Activated CD4-positive, alpha-beta T cell treated with anti-CD3 and anti-CD28 coated beads for 36 hours (primary cell): ENCODE measurements around the gene CTSZ. TPM values are rescaled to one million over a fixed set of nuclear protein-coding genes. Genes with fewer than 3 reads are reported as not detected.
A peak's percentile ranks its signal among the peaks of the same experiment; 100 is the strongest.

Source experiments
- ATAC-seq: fragments of 200-7000 bp; cut with Tn5 transposase; one replicate; pipeline ENCODE4 v1.10.0; 2021; ENCODE audit warnings: mild to moderate bottlenecking, moderate library complexity
- CTCF ChIA-PET: fragments of 350-600 bp; sonication (Branson Sonifier 250); formaldehyde crosslinking; loops from one replicate; lab custom pipeline; 2021; ENCODE audit warnings: antibody characterized with exemption; lab: Charles Lee
- POLR2A ChIA-PET: fragments of 350-600 bp; sonication (Branson Sonifier 250); formaldehyde crosslinking; loops from one replicate; lab custom pipeline; 2021; ENCODE audit warnings: antibody characterized with exemption, inconsistent platforms; lab: Charles Lee
- DNase-seq: peaks from one replicate; pipeline ENCODE4 v3.0.0-alpha.2; 2020
- H3K27ac Mint-ChIP-seq: one replicate; pipeline ENCODE4 v1.8.0; 2021; ENCODE audit warnings: mixed read lengths
- H3K27me3 Mint-ChIP-seq: one replicate; pipeline ENCODE4 v1.8.0; 2021; ENCODE audit warnings: mixed read lengths
- H3K36me3 Mint-ChIP-seq: one replicate; pipeline ENCODE4 v1.8.0; 2021; ENCODE audit warnings: low read depth, mixed read lengths
- H3K4me1 Mint-ChIP-seq: one replicate; pipeline ENCODE4 v1.8.0; 2021; ENCODE audit warnings: mixed read lengths
- H3K4me3 Mint-ChIP-seq: one replicate; pipeline ENCODE4 v1.8.0; 2021; ENCODE audit warnings: mild to moderate bottlenecking, moderate library complexity, mixed read lengths
- H3K9me3 Mint-ChIP-seq: one replicate; pipeline ENCODE4 v1.8.0; 2021; ENCODE audit warnings: low read depth, mixed read lengths
- intact Hi-C, 2 experiments: fragments of 100-400 bp; cut with DNase I in 1 of 2; cut with micrococcal nuclease in 1 of 2; formaldehyde crosslinking; loops; one replicate each; pipeline versions ENCODE4 v1.14.2 to v1.15.1; 2022 to 2024; cut with DNase I, micrococcal nuclease
- total RNA-seq, 2 experiments: library from RNA; stranded (reverse); gene quantifications; one replicate each; pipeline ENCODE4 v1.2.3, GENCODE V29; 2021

The CTSZ gene
- total RNA-seq, 2 experiments from 2014 or later = 26.6 to 29.4 TPM

DNA sequence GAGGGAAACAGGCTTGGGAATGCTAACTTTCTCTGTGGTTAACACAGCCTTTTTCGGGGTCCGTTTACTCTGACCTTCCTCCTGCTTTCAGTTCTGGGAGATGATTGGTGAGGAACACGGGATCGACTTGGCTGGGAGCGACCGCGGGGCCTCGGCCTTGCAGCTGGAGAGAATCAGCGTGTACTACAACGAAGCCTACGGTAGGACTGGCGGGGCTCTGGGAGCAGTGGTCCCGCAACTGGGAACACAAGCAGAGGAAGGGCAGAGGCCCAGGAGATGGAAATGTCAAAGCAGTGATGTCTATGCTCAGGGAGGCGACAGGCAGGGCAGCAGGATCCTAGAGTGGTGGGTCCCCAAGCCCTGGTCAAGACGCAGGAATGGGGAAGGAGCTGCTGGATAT lies 15.7 kb upstream of the CTSZ start:
- peaks cover 32% of the 10 kb centered on the region for H3K4me1 Mint-ChIP-seq
- ChIA-PET POLR2A (no interaction called here), CTCF (no interaction called here)
- ATAC-seq = no peak
- H3K9me3 Mint-ChIP-seq = no peaks in the 10 kb centered on the region
- H3K36me3 Mint-ChIP-seq = peaks cover 29% of the 10 kb centered on the region
- no peak overlapping the region for H3K27ac Mint-ChIP-seq
- H3K4me3 Mint-ChIP-seq = no peak overlapping the region
- intact Hi-C loops = no loop called here
- DNase-seq = no peak
- no peaks in the 10 kb centered on the region for H3K27me3 Mint-ChIP-seq

DNA sequence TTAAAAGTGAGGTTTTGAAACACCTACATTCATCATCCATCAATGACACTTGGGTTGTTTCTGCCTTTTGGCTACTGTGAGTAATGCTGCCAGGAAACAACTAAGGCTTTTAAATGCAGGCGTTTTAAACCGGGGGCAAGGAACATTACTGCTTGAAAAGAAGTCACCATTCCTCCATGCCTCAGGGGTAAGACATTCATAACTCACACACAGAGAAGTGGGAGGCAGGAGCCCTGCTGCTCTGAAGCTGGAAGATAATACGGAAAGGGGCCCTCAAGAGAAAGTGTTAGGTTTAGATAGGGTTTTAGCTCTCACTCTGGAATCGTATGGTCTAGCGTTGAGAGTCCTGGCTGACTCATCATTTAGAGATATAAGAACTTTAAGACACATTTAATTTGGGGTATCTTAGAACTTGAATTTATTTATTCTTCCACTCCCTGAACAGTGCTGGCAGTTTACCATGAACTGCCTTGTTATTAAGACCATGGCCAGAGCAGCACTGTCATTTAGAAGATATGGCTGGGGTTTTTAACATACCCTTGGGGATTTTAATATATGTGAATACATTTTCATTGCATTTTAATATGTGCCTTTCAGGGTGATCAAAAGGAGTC lies 14.0 kb upstream of the CTSZ start:
- Mint-ChIP-seq H3K9me3 (no peaks in the 10 kb centered on the region), H3K27ac (no peak overlapping the region), H3K4me1 (peaks cover 34% of the 10 kb centered on the region), H3K36me3 (peaks cover 16% of the 10 kb centered on the region), H3K4me3 (no peak overlapping the region), H3K27me3 (no peaks in the 10 kb centered on the region)
- ATAC-seq (peak; percentile 39), DNase-seq (peak; percentile 2)
- ChIA-PET POLR2A (no interaction called here), CTCF (no interaction called here)
- intact Hi-C loops = no loop called here

DNA sequence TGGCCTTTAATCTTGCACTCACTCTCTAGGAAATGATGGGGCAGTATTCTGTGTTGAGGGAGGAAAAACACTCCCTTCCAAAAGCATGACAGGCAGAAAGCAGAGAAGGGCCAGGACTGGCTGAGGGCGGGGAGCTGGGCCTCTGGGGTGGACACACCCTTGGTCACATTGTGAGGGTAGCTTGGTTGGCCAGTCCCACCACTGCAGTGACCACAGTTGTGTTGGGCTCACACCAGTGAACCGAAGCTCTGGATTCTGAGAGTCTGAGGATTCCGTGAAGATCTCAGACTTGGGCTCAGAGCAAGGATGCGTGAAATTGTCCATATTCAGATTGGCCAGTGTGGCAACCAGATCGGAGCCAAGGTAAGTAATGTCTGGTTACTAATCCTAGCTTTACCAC lies 12.2 kb upstream of the CTSZ start, which contains the start of gene TUBB1:
Gene TUBB1 (plus strand): TSS at position 213 of the 400 bp plus-strand sequence. CDS start 94 bp downstream, at position 307.
- Mint-ChIP-seq H3K36me3 (peaks cover 6% of the 10 kb centered on the region), H3K4me1 (peaks cover 36% of the 10 kb centered on the region), H3K27me3 (no peaks in the 10 kb centered on the region), H3K27ac (no peak within 1 kb of the TSS), H3K9me3 (no peaks in the 10 kb centered on the region), H3K4me3 (no peak within 1 kb of the TSS)
- ATAC-seq = no peak
- ChIA-PET POLR2A (interaction anchor here (0.6 kb wide), 1 partner anchor 163 kb away, joined by 7 read pairs; no protein-coding TSS in a partner anchor), CTCF (interaction anchor here (0.6 to 0.7 kb wide), 3 partner anchors 35 to 436 kb away, joined by 3 to 4 read pairs (median 3); no protein-coding TSS in a partner anchor)
- intact Hi-C loops = no loop called here
- DNase-seq = no peak

DNA sequence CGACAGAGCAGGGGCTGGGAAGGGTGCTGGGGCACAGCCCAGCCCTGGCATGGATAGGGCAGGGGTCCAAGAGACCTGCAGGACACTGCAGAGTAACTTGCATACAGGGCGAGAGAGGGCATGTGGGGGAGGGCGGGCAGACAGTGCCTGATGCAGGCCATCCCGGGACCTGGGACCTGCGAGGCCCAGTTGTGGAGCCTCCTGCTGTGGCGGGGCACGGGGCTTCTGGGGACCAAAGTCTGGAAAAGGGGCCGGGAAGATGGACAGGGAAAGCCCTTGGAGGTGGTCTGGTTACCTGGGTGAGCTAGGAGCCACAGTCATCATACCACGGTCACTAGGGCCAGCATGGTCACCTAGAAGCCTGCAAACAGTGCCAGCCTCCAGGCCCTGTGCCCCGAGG lies 11.8 kb upstream of the CTSZ start:
- intact Hi-C loops = no loop called here
- ATAC-seq (no peak), DNase-seq (peak; percentile 2)
- ChIA-PET POLR2A (interaction anchor here (0.6 to 1.0 kb wide), 2 partner anchors 14 to 516 kb away, joined by 3 read pairs; partner anchors contain the start of gene ATP5F1E), CTCF (interaction anchor here (0.6 kb wide), 2 partner anchors 38 to 334 kb away, joined by 3 read pairs; no protein-coding TSS in a partner anchor)
- no peak overlapping the region for H3K4me3 Mint-ChIP-seq
- H3K27me3 Mint-ChIP-seq = no peaks in the 10 kb centered on the region
- peaks cover 40% of the 10 kb centered on the region for H3K4me1 Mint-ChIP-seq
- H3K9me3 Mint-ChIP-seq = no peaks in the 10 kb centered on the region
- no peak overlapping the region for H3K27ac Mint-ChIP-seq
- peaks cover 3% of the 10 kb centered on the region for H3K36me3 Mint-ChIP-seq

DNA sequence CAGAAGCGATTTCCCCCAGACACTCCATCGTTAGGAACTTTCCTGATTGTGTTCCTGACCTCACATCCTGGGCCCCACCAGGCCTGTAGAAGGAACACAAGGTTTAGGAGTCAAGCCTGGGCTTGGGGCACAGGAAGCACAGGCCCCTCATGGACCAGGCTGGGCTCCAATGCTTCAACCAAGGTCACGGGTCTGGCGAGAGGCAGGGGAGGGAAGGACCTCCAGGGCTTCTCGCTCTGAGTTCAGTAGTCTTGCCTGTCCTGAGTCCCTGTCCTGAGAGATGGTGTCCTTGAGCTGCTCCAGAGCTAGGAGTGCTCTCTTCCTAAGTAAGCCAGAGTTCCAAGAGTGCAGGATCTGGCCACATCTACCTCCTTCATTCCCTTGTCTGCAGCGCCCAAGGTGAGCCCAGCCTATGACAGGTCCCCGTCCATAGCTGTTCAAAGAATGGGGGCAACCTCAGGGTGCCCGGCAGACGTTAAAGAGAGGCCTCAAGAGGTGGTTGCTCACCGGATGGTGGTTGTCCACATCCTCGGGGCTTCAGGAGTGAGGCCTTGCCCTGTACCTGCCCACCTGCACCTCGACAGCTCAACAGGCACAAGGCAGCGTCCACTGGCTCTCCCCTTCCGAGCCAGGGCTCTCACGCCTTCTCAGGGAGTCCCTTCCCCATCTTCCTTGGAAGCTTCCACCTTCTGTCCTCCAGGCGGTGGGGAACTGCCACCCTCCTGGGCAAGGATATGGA lies 10.6 kb upstream of the CTSZ start:
- DNase-seq = peak; percentile 4
- peaks cover under 1% of the 10 kb centered on the region for H3K36me3 Mint-ChIP-seq
- H3K27ac Mint-ChIP-seq = peak overlapping the region; percentile 67
- H3K9me3 Mint-ChIP-seq = no peaks in the 10 kb centered on the region
- ATAC-seq = no peak
- ChIA-PET POLR2A (interaction anchor here (1.0 kb wide), 1 partner anchor 15 kb away, joined by 3 read pairs; the partner anchor contains the start of gene ATP5F1E), CTCF (no interaction called here)
- no peak overlapping the region for H3K4me3 Mint-ChIP-seq
- H3K27me3 Mint-ChIP-seq = no peaks in the 10 kb centered on the region
- intact Hi-C loops = no loop called here
- peaks cover 47% of the 10 kb centered on the region for H3K4me1 Mint-ChIP-seq

DNA sequence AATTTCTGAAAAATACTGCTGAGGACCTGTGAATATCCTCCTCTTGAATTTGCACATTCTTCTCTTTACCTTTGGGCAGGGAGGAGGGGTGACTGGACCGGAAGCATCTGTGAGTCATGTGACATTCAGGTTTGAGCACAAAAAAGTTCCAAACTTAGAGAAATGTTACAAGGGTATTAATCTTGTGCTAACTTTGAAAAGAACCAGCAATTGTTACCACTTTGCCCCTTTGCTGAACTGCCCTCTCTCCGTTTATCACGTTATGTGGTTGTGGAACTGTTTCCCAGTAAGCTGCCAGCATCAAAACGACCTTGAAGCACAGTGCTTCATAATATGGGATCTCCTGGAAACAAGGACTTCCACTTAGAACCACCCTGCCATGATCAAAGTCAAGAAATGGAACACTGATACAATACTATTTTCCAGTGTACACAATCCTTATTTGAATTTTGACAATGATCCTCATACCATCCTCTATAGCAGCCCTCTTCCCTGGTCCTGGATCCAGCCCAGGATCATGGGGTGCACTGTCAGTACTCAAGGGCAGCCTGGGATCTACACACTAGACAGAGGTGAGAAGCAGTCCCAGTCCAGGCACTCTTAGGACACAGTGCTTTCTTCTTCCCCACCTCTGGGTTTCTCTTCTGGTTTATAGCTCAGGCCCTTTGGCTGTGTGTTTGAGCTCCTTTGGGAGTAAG lies 9.9 kb upstream of the CTSZ start:
- POLR2A ChIA-PET = no interaction called here
- no peaks in the 10 kb centered on the region for H3K9me3 Mint-ChIP-seq
- H3K27me3 Mint-ChIP-seq = no peaks in the 10 kb centered on the region
- peaks cover 47% of the 10 kb centered on the region for H3K4me1 Mint-ChIP-seq
- ATAC-seq (peak; percentile 50), DNase-seq (peak; percentile 51)
- intact Hi-C loops = no loop called here
- no peak overlapping the region for H3K4me3 Mint-ChIP-seq
- H3K27ac Mint-ChIP-seq = peak overlapping the region; percentile 67
- H3K36me3 Mint-ChIP-seq = no peaks in the 10 kb centered on the region
- CTCF ChIA-PET = no interaction called here

DNA sequence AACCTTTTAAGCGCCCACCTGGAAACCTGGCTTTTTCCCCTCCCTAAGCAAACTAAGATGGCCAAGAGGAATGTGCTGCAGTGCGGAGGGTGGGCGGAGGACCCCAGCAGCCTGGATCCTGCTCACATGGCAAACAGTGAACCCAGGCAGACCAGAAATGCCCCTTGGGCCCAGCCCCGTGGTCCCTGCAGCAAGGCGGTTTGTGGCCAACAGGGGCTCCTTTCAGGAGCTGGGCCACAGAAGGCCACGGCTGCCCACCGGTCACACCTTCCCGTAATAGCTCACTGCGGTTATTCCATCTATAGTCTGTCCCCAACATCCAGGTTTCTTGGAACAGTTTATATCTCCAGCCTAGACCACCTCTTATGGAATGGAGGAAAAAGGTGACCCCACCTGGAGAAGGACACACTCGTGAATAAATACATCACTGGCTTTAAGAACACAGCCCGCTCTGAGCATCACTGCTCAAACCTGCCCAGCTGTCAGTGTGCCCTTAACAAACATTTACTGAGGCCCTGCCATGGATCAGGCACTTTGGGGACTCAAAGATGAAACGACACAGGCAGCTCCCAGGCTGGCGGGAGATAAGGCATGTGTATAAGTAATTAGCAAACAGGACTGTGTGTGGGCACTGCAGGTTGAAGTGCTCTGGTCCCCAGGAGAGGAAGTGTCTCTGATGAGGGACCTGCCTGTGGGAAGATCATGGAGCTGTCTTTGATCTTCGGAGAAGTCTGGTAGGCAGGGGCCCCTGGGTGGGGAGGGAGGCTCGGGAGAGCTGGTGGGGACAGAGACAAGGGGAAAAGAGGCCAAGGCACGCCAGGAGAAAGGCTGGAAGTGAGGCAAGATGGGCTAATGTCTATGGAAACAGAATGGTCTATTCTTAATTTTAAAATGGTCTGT lies 9.0 kb upstream of the CTSZ start:
- no peaks in the 10 kb centered on the region for H3K27me3 Mint-ChIP-seq
- CTCF ChIA-PET = no interaction called here
- H3K36me3 Mint-ChIP-seq = no peaks in the 10 kb centered on the region
- H3K27ac Mint-ChIP-seq = peak overlapping the region; percentile 48
- peaks cover 45% of the 10 kb centered on the region for H3K4me1 Mint-ChIP-seq
- H3K4me3 Mint-ChIP-seq = no peak overlapping the region
- DNase-seq (peak; percentile 1), ATAC-seq (no peak)
- intact Hi-C loops = no loop called here
- POLR2A ChIA-PET = no interaction called here
- H3K9me3 Mint-ChIP-seq = no peaks in the 10 kb centered on the region

DNA sequence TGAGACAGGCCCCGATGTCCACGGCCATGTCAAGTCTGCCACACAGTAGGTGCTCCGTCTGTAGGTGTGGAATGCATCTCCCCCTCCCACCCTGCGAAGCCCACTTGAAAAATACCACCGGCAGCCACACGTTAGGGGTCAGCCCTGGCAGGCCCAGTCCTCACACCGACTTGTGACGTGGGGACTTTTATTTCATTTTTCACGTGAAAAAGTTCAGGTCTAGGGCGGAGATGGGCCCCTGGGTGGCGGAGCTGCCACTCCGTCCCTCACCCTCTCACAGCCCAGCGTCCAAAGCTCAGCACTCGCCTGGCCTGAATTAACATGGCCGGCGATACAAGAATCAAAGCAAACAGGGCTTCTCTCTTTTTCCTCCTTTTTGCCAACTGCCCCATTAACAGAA lies 8.4 kb upstream of the CTSZ start:
- peaks cover 40% of the 10 kb centered on the region for H3K4me1 Mint-ChIP-seq
- H3K4me3 Mint-ChIP-seq = no peak overlapping the region
- H3K9me3 Mint-ChIP-seq = no peaks in the 10 kb centered on the region
- no peak for DNase-seq
- no peak overlapping the region for H3K27ac Mint-ChIP-seq
- ChIA-PET POLR2A (no interaction called here), CTCF (interaction anchor here (1.4 kb wide), 1 partner anchor 10 kb away, joined by 3 read pairs; no protein-coding TSS in a partner anchor)
- no peaks in the 10 kb centered on the region for H3K36me3 Mint-ChIP-seq
- no peaks in the 10 kb centered on the region for H3K27me3 Mint-ChIP-seq
- intact Hi-C loops = no loop called here
- no peak for ATAC-seq

DNA sequence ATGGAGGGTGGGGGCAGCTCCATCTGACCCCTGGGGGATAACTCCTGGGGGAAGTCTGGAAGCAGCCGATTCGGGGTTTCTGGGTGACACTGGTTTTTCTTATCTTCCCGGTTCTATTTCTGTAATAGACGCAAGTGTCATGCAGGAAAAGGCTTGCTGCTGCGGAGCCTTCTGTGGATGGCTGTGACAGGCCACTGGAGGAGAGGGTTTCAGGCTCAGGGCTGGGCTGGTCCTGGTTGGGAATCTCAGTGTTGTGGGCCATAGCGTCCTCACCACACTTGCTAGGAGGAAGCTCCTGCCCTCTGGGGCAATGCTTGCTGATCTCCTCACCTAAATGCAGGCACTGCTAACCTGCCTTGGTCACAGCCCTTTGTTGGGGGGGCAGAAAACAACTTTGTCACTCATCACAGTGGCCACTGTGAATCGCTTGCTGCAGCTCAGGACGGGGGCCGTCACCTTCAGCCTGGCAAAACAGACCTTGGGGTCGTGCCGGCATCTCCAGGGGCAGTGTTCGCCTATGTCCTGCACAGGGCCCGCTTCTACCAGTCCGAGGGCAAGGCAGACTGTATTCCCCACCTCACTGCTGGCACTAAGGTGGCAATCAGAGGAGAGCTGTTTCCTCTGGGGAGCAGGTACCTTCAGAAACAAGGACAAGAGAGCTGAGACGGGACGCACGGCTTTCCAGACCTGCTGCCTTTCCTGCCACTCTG lies 7.8 kb upstream of the CTSZ start:
- Mint-ChIP-seq H3K27ac (peak overlapping the region; percentile 73), H3K4me3 (no peak overlapping the region)

DNA sequence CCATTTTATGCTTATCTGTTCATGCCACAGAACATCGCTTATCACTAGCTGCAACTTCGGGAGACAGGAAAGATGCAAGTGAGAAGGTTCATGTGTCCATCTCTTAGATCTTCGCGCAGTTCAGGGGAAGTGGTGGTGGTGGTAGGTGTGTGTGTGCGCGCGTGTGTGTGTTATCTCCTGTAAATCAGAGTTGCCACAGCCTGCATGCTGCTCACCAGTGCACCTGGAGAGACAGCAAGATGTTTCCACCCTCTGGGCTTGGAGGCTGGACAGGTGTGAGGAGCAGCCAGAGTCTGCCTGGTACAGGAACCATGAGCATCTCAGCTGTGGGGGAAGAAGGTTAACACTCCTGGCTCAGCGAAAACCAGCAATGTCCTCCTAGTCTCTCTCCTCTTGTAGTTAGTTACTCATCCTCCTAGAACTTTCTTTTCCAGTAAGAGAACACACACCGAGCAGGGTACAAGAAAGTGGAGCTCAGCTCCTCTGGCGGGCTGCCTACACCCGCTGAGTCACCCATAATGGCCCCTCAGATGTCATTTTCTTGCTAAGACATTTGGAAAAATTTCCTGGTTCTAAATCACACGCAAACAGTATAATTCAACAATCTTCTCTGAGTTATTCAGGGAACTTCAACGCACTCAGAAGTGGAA lies 7.0 kb upstream of the CTSZ start:
- H3K36me3 Mint-ChIP-seq = no peaks in the 10 kb centered on the region
- intact Hi-C loops = no loop called here
- DNase-seq = peak; percentile 44
- ChIA-PET CTCF (interaction anchor here (1.4 kb wide), 1 partner anchor 11 kb away, joined by 3 read pairs; no protein-coding TSS in a partner anchor), POLR2A (no interaction called here)
- H3K27me3 Mint-ChIP-seq = no peaks in the 10 kb centered on the region
- H3K4me1 Mint-ChIP-seq = peaks cover 40% of the 10 kb centered on the region
- peak; percentile 80 for ATAC-seq
- no peaks in the 10 kb centered on the region for H3K9me3 Mint-ChIP-seq
- H3K27ac Mint-ChIP-seq = peak overlapping the region; percentile 73
- no peak overlapping the region for H3K4me3 Mint-ChIP-seq

More for the DNA sequence above, 7.8 kb upstream of the CTSZ start:
- H3K4me1 Mint-ChIP-seq = peaks cover 40% of the 10 kb centered on the region
- CTCF ChIA-PET = interaction anchor here (1.4 kb wide), 1 partner anchor 10 kb away, joined by 3 read pairs; no protein-coding TSS in a partner anchor
- no peaks in the 10 kb centered on the region for H3K36me3 Mint-ChIP-seq
- no peaks in the 10 kb centered on the region for H3K9me3 Mint-ChIP-seq
- POLR2A ChIA-PET = no interaction called here
- H3K27me3 Mint-ChIP-seq = no peaks in the 10 kb centered on the region
- DNase-seq (no peak), ATAC-seq (no peak)
- intact Hi-C loops = no loop called here
